DMS 273 (cell line): ENCODE results near the gene TSPAN18.

Experiments
- DNase-seq: peaks from one replicate; lab custom pipeline; 2025; ENCODE audit not compliant: unreplicated experiment; lab: John Stamatoyannopoulos, UW

Gene TSPAN18

DNA sequence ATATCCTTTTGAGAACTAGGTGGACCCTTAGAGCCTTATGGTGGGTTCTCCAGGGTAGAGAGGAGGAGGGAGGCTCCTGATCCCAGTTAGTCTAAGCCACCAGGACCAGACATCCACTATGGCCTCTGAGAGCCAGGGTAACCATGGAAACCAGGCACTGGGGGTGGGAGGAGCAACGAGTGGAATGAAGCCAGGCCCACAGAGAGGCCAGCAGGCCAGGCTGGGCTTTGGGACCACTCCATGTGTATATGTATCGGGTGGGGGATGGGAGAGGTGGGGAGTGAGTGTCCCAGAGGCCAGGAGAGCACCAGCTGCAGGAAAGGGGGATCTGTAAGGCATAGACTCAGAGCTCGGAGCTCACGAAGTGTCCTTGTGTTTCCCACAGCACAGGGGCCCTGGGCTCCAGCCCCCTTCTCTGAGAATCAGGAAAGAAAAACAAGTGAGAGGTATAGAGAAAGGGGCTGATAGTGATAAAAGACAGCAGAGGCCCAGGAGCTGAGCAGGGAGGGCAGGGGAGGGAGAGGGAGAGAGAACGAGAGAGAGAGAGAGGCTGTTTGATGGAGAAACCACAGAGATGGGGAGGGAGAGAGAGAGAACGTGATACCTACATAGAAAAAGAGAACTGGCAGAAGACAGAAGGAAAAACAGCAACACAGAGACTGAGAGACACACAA, 15.5 kb upstream of the TSPAN18 start:
- peak; percentile 80 for DNase-seq

DNA sequence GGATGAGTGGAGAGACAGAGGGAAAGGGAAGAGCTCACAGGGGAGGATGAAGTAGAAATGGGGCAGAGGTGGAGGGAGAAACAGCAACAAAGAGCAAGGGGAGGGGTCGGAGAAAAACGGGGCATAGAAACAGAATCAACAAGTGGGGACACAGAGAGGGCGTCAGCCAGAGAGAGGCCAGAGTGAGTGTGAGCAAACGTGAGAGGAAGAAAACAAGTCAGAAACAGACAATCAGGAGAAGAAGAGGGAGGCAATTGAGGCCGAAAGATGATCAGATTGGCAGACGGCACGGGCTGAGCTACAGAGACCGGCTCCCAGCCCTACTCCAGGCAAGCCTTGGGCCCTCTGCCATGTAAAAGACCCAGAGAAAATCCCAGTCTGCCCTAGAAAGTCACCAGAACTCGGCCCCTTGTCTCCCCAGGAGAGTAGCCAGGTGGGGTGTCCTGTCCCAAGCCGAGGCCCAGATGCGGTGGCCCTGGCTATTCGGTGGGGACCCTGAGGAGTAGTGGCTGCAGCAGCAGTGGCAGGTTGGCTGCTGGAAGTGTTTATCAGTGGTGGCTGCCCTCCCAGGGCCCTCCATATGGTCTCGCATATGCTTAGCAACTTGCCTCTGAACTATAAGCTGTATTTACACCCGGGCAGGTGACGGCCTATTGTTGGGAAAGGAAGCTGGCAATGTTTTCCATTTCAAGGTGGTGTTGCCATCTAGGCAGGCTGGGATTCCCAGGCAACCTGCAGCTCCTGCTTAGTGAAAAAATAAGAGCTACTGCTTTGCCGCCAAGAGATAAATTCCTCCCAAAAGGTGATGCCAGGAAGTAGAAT, 14.8 kb upstream of the TSPAN18 start:
- peak; percentile 93 for DNase-seq

DNA sequence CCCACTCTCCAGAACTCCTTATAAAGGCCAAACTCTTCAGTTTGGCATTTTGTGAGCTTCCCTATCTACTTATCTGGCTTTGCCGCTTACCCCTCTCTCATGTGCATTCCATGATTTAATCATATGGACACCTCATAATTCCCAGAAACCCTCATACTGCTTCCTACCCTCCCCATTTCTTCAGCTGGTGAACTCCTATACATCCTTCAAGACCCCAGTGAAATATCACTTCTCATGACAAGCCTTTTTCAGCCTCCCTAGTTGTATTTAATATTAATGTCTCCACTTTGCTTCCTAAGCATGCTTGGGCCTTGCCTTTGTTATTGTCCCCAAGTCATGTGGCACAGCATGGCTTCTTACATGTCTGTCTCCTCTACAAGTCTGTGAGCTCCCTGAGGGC, 13.7 kb upstream of the TSPAN18 start:
- no peak for DNase-seq

DNA sequence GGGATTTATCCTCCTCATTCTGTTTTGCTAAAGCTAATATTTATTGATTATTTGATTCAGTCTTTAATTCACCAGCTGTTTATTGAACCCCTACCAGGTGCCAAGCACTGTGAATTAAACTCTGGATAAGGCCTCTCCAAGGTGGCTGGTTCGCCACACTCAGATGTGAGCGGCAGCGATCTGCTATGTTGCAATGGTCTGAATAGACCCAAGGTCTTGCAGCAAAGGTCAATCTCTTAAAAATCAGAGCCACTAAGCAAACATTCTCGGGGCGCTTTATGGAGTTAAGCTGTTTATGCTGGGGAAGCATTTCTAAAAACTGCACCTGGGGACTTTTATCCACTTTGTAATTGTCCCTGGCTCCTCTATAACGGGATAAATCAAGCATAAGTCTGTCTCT, 10.5 kb upstream of the TSPAN18 start:
- no peak for DNase-seq

DNA sequence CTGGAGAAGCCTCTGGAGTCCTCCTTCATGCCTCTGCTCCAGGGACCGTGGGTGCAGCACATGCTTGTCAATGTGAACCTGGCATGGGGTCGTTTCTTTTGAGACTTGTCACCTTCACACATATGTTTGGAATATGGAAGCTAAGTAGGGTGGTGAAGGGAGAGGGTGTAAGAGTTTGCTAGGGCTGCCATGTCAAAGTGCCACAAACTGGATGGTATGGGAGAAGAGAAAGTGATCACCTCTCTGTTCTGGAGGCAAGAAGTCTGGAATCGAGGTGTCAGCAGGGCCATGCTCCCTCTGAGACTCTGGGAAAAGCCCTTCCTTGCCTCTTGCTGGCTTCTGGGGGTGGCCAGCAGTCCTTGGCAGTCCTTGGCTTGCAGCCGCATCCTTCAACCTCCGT, 8.7 kb upstream of the TSPAN18 start:
- DNase-seq = no peak

DNA sequence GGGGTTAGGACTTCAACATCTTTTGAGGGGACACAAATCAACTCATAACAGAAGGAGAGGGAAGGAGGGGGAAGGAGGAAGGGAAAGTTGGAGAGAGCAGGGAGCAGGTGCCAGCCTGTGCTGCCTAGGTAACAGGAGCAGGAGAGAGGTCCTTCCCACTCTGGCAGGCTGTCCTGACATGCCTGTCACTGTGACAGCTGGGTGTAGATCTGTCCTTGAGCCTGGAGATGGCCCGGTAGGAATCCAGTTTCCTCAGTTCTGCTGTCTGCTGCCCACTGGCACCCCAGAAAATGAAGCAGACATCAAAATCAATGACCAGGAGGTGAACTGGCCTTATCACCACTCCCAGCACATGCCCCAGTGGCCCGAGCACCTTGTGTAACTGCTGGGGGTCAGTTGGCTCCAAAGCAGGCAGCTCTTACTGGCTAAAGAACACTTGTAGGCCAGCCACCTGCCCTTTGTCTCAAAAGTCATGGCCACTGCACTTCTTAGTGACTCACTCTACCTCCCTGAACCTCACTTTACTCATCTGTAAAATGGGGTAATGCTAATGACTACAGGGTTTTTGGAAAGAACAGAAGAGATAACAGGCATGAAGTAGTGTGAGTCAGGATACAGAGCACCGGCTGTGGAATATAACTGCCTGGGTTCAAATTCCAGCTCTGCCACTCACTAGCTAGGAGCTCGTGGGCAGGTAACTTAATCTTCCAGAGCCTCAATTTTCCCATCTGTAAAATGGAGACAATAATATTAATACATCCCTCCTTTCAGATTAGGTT, 8.0 kb upstream of the TSPAN18 start:
- DNase-seq = peak; percentile 66

DNA sequence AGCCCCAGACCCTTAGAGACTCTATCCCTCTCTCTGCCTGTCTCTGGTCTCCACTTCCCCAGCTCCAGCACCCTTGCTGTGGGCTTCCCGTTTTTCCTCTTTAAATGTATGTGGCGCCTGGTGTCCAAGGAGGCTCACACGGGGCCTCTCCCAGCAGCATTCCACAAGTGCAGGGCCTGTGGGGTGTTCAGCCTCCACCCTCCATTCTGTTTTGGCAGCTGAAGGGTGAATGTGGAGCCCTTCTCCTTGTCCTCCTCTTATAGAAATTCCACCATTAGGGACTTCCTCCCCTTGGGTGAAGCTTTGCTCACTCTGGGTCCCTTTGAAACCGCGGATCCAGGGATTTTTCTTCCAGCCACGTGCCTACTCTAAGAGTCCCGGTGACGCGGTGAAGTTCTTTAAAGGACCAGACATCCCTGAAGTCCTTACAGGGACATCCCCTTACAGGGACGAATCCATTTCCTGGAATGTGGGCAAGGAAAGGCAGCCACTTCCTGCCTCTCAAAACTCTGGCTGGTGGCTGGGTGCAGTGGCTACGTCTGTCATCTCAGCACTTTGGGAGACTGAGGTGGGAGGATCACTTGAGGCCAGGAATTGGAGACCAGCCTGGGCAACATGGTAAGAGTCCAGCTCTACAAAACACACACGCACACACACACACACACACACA, 1.6 kb upstream of the TSPAN18 start:
- no peak for DNase-seq

DNA sequence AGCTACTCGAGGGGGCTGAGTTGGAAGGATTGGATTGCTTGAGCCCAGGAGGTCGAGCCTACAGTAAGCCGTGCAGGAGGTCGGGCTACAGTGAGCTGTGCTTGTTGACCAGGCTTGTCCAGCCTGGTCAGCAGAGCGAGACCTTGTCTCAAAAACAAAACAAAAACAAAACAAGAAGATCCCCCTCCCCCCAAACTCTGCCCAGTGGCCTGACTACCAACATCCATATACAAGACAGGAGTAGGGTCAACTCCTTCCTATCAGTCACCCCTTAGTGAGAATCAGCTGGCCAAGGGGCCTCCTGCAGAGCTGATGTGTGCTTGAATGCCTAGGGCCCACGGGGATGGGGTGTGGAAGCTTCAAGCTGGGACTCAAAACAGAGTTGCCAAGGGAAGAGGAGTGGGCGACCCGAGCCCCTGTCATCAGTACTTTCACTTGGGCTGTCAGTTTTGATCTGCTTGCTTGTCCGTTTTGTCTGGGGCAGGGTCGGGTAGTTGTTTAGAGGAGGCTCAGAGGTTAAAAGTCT, 942 bp upstream of the TSPAN18 start:
- no peak for DNase-seq

DNA sequence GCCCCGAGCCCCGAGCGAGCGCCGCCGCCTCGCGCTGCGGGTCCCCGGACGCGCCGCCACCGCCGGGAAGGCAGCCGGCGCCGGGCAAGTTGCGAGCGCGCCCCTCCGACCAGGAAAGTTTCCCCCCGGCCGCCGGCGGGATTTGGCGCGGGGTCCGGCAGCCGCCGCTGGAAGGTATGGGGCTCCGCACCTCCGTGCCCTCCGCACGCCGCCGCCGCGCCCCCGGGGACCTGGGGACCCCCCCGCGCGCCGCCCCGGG, 281 bp downstream of the TSPAN18 start:
- DNase-seq = peak; percentile 47

DNA sequence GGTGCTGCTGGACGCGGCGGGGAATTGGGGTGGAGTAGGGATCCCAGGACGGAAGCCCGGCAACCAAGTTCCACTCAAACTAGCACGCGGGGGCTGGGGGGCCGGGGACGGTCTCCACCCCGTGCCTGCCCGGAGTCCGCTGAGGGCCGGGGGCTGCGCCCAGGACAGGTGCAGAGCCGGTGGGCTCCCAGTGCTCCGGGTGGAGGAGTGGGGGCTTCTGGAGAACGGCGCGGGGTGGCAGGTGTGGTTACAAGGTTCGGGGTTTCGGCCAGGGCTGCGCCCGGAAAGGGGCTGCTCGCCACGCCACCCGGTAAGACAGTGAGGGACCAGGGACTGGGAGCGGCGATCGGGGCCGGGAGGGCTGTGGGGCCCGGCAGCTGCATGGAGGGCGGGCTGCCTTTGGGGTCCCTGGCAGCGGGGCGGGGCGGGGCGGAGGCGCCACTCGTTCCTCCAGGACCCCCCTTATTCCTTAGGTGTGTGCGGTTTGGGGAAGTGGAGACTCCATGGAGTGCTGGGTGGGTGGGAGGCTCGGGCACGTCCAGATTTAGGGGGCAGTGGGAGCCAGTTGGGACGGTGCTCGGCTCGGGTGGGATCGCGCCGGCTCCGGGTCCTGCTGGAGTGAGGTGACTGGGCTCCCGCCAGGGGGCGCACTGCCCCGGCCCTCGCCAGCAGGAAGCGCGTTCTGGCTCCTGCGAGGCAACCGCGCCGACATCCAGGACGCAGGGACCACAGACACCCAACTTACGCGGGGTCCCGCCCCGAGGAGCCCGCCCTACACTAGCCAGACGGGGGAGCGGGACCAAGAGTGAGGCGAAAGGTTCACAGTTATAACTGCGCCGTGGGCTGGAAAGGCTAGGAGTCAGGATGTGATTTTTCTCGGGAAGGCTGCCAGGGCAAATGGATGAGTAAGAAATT, 868 bp downstream of the TSPAN18 start:
- DNase-seq = peak; percentile 89

DNA sequence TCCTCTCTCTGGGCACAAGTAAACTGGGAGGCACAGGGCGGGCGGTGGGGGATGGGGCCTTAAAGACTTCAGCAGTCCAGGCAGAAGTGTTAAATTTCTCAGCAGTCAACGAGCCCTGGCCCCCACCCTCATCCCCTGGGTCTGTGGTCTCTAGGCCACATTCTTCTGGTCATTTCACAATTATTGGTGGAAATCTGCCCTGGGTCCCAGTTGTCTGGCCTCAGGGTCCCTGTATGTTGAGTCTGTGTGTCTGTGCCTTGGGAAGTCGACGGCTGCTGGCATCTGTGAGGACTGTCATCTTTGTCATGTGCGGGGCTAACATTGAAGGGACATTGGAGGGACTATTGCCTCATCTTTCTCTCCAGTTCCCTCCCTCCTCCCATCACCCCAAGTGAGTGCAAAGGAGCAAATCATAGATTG, 1.7 kb downstream of the TSPAN18 start:
- DNase-seq = no peak

DNA sequence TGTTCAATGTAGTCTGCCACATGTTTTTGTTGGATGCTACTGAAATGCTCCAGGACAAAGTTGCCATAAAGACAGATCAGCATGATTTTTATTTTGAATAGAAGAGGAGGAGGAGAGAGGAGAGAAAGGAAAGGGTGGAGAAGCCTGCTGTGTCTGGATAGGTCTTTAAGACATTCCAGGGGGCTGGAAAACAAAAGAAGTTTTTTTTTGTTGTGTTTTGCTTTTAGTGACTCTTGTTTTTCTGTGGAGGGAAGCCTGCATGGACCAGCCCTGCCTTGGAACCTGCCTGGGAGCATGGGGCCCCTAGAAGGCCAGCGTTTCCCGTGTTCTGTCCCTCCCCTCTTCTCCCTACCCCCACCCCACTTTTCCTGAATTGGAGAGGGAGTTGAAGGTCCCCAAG, 2.3 kb downstream of the TSPAN18 start:
- no peak for DNase-seq

DNA sequence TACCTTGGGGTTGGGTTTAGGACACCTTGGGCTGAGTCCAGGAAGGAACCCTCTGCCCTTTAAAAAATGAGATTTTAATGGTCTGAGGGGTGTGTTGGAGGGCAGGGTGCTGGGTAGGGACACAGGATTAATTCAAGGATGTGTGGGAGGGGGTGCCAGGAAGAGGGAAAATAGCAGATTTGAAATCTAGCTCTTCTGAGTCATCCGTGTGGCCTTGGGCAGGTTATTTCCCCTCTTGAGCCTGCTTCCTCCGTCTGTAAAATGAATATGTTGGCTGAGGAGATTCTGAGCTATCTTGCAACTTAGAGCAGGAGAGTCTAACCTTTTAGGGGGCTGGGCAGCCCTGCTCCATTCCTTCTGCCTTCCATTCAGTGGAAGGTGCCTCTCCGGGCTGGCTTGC, 3.0 kb downstream of the TSPAN18 start:
- DNase-seq = no peak

DNA sequence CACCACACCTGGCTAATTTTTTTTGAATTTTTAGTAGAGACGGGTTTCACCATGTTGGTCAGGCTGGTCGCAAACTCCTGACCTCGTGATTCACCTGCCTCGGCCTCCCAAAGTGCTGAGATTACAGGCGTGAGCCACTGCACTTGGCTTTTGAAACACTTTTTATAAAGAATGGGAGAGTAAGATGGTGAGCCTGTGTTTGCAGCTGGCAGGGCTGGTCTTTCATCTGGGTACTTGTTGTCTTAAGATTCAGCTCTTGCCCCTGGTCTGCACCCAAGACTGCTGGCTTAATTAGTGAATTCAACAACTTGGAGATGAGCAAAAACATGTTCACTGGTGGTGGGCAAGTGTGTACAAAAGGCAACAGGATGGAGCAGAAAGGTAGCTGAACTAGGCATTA, 4.0 kb downstream of the TSPAN18 start:
- no peak for DNase-seq

DNA sequence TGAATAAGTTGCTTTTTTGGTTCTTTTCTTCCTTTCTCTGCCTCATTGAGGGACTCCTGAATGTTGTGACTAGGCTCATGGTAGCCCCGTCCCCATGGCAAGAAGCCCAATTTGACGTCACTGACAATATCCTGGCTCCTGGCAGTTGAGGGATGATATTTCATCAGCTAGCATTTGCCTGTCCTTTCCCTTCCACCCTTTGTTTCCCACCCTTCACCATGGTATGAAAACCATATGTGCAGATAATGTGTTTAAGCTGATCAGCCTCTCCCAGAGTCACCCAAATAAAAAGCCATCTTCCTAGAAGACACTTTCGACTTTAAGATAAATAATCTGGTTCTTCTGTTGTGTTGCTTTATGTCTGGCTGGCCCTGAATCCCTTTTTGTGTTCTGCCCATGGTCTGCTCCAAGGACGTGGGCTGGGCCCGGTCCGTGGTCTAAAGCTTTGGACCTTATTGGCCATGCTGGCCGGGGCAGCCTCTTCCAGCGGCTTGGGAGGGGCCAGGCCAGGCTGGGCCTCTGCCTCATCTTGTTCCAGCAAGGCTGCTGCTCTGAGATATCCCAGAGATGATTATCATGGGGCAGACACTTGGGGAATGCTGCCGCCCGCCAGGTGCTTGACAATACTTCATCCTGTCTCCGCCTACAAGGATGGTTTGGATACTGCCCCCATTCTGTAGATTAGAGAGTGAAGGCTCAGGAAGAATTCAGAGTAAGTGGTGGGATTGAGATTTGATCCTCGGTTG, 5.1 kb downstream of the TSPAN18 start:
- peak; percentile 57 for DNase-seq

DNA sequence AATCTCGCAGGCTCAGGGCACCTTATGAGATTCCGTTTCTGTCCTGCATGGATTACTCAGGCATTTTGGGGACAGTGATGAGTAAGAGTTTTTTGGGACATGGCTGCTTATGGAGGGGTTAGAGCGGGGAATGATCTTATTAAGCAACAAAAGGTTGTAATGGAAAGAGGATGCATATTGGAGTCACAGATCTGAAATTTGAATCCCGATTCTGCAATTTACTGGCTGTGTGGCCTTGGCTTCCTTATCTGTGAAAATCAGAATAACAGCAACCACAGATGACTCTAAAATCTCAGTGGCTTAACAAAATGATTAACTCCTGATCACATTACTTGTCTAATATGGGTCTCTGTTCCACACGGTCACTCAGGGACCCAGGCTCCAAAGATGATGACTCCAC, 5.8 kb downstream of the TSPAN18 start:
- DNase-seq = no peak

DNA sequence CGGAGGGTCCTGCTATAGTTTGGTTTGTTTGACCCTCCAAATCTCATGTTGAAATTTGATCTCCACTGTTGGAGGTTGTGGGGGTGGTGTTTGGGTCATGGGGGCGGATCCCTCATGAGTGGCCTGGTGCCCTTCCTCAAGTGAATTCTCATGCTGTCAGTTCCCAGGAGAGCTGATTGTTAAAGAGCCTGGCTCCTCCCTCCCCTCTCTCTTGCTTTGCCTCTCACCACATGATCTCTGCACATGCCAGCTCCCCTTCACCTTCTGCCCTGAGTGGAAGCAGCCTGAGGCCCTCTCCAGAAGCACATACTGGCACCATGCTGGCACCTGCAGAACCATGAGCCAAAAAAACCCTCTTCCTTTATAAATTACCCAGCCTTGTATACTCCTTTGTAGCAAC, 7.1 kb downstream of the TSPAN18 start:
- DNase-seq = no peak

DNA sequence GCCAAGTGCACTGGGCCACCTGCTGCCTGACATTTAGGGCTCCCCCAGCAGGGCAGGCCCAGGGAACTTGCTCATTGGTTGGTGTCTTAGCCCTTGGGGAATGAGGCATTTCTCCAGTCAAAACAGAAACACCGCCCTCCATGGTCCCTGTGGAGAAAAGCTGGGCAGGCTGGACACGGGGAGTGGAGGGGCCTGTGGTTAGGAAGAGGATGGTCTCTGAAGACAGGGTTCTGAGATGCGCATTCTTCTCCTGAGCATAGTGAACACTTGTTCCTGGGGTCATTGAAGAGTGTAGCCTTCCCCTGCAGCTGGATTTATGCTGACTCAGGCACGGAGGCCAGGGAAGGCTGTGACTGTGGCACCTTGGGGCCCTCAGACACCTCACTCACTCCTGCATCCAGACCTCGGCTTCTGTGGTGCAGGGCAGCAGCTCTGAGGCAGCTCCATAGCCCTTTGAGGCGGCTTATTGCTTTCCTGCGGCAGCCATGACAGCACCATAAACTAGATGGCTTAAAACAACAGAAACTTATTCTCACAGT, 8.2 kb downstream of the TSPAN18 start:
- no peak for DNase-seq

DNA sequence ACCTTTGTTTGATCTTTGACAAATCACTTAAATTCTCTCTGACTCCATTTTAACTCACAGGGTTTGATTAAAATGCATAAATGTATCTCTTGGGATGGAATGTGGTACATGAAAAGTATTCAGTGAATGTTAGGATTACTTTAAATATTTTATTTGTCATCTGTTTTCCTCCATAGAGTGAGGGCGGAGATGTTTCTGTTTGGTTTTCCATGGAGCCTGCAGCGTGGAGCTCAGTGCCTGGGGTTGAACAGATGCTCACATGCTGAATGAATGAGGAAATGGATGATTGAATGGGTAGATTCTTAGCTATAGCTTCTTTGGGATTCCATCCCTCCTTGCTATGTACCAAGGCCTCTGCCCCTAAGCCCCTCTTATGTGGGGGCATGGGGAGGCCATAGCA, 10.0 kb downstream of the TSPAN18 start:
- DNase-seq = no peak
